Muscle of leg (tissue), 16 donors: ENCODE data around the gene GPX3. TPM values are rescaled to one million over a fixed set of nuclear protein-coding genes. Genes with fewer than 3 reads are reported as not detected.

Experiments used
- DNase-seq: peaks from one replicate; pipeline ENCODE4 v3.0.0; 2013
- H3K27ac ChIP-seq: one replicate; pipeline ENCODE4 v1.5.1; 2013; ENCODE audit warnings: mild to moderate bottlenecking, low read length, control low read depth
- H3K27me3 ChIP-seq: one replicate; pipeline ENCODE4 v1.6.1; 2013; ENCODE audit warnings: low read length; ENCODE audit not compliant: control insufficient read depth, insufficient read depth
- H3K36me3 ChIP-seq: one replicate; pipeline ENCODE4 v1.6.1; 2013; ENCODE audit warnings: low read length; ENCODE audit not compliant: control insufficient read depth, insufficient read depth
- H3K4me1 ChIP-seq: one replicate; pipeline ENCODE4 v1.6.1; 2013; ENCODE audit warnings: low read length; ENCODE audit not compliant: control insufficient read depth, insufficient read depth
- H3K4me3 ChIP-seq: one replicate; pipeline ENCODE4 v1.5.1; 2013; ENCODE audit warnings: low read length, control low read depth
- H3K9me3 ChIP-seq: replicated peaks from 2 replicates; pipeline ENCODE4 v1.6.1; 2013; ENCODE audit warnings: low read depth, low read length; ENCODE audit not compliant: control insufficient read depth
- WGBS: methylation state at CpG from one replicate; pipeline ENCODE4 v1.1.5; 2013; ENCODE audit warnings: missing lambda C conversion rate; ENCODE audit not compliant: insufficient coverage; 5-methylcytosine and 5-hydroxymethylcytosine counted together
- long read RNA-seq, 11 donors: transcript quantifications; one replicate each; lab custom pipeline, GENCODE V29; 2026
- polyA plus RNA-seq, 8 donors: library from polyadenylated mRNA; unstranded; fragments of 120-200 nt; gene quantifications; one replicate each; pipeline versions ENCODE4 v1.2.1 to v1.2.3, GENCODE V29; 2013; ENCODE audit warnings: inconsistent platforms in 1 of 8, low replicate concordance in 1 of 8; ENCODE audit not compliant: insufficient read length in 8 of 8, insufficient read depth in 1 of 8
- total RNA-seq: library from RNA; stranded (reverse); fragments of 120-200 nt; gene quantifications from one replicate; pipeline ENCODE4 v1.2.4, GENCODE V29; 2013

GPX3 gene
- total RNA-seq (41.5 TPM), polyA plus RNA-seq (10 to 100 TPM; 28.8 to 91.7 (median 42.7) TPM)
- long read RNA-seq, donor 1, transcript GPX3-201 (5 exons, 1,636 nt) = major isoform, 23 of 24 reads
- long read RNA-seq, donor 1, partial matches to known transcripts = 0 of 24 reads
- long read RNA-seq, donor 1, other reads (novel, unspliced or antisense) = 0 of 24 reads
- long read RNA-seq, donor 2, partial matches to known transcripts = 0 of 2 reads
- long read RNA-seq, donor 2, other reads (novel, unspliced or antisense) = 0 of 2 reads
- long read RNA-seq, donor 3, transcript GPX3-201 (5 exons, 1,636 nt) = major isoform, 44 of 44 reads
- long read RNA-seq, donor 3, partial matches to known transcripts = 0 of 44 reads
- long read RNA-seq, donor 3, other reads (novel, unspliced or antisense) = 0 of 44 reads
- long read RNA-seq, donor 4, transcript GPX3-201 (5 exons, 1,636 nt) = major isoform, 37 of 43 reads
- long read RNA-seq, donor 4, partial matches to known transcripts = 6 of 43 reads
- long read RNA-seq, donor 4, other reads (novel, unspliced or antisense) = 0 of 43 reads
- long read RNA-seq, donor 5, transcript GPX3-201 (5 exons, 1,636 nt) = major isoform, 30 of 30 reads
- long read RNA-seq, donor 5, partial matches to known transcripts = 0 of 30 reads
- long read RNA-seq, donor 5, other reads (novel, unspliced or antisense) = 0 of 30 reads
- long read RNA-seq, donor 6, transcript GPX3-201 (5 exons, 1,636 nt) = major isoform, 28 of 29 reads
- long read RNA-seq, donor 6, partial matches to known transcripts = 0 of 29 reads
- long read RNA-seq, donor 6, other reads (novel, unspliced or antisense) = 0 of 29 reads
- long read RNA-seq, donor 7, transcript GPX3-201 (5 exons, 1,636 nt) = major isoform, 14 of 15 reads
- long read RNA-seq, donor 7, partial matches to known transcripts = 0 of 15 reads
- long read RNA-seq, donor 7, other reads (novel, unspliced or antisense) = 0 of 15 reads
- long read RNA-seq, donor 8, transcript GPX3-201 (5 exons, 1,636 nt) = major isoform, 11 of 11 reads
- long read RNA-seq, donor 8, partial matches to known transcripts = 0 of 11 reads
- long read RNA-seq, donor 8, other reads (novel, unspliced or antisense) = 0 of 11 reads
- long read RNA-seq, donor 9, transcript GPX3-201 (5 exons, 1,636 nt) = major isoform, 28 of 28 reads
- long read RNA-seq, donor 9, partial matches to known transcripts = 0 of 28 reads
- long read RNA-seq, donor 9, other reads (novel, unspliced or antisense) = 0 of 28 reads
- long read RNA-seq, donor 10, transcript GPX3-201 (5 exons, 1,636 nt) = major isoform, 37 of 37 reads
- long read RNA-seq, donor 10, partial matches to known transcripts = 0 of 37 reads
- long read RNA-seq, donor 10, other reads (novel, unspliced or antisense) = 0 of 37 reads
- long read RNA-seq, donor 11, transcript GPX3-201 (5 exons, 1,636 nt) = major isoform, 29 of 38 reads
- long read RNA-seq, donor 11, partial matches to known transcripts = 9 of 38 reads
- long read RNA-seq, donor 11, other reads (novel, unspliced or antisense) = 0 of 38 reads

GRCh38 chr5:151020304-151021110 lies at the start of gene GPX3:
Gene GPX3, plus strand, starts transcription at chr5:151020591. Its CDS starts 64 bp downstream, at chr5:151020655.
- Histone ChIP-seq H3K27ac (peak within 1 kb of the TSS; percentile 15), H3K27me3 (no peaks in the 10 kb centered on the region), H3K9me3 (no peaks in the 10 kb centered on the region), H3K4me1 (peaks cover 46% of the 10 kb centered on the region), H3K36me3 (peaks cover 15% of the 10 kb centered on the region), H3K4me3 (peak within 1 kb of the TSS; percentile 65)
- 0% methylated on average over 39 of the region's 54 CpGs for WGBS
- peak; percentile 94 for DNase-seq

GRCh38 chr5:150978590-150978989 lies 41.8 kb upstream of the GPX3 start:
- no peak overlapping the region for H3K4me3 ChIP-seq
- DNase-seq = no peak
- no peak overlapping the region for H3K27ac ChIP-seq
- H3K27me3 ChIP-seq = no peaks in the 10 kb centered on the region
- no peaks in the 10 kb centered on the region for H3K9me3 ChIP-seq
- H3K36me3 ChIP-seq = no peaks in the 10 kb centered on the region
- no CpG with 5 or more reads among the region's 3 CpGs for WGBS
- H3K4me1 ChIP-seq = no peaks in the 10 kb centered on the region

- 45% methylated on average over 3 of the region's 3 CpGs for WGBS
- H3K4me1 ChIP-seq = no peaks in the 10 kb centered on the region
- no peak for DNase-seq
- no peak overlapping the region for H3K4me3 ChIP-seq
- H3K27ac ChIP-seq = no peak overlapping the region
- H3K36me3 ChIP-seq = no peaks in the 10 kb centered on the region
- no peaks in the 10 kb centered on the region for H3K9me3 ChIP-seq
- no peaks in the 10 kb centered on the region for H3K27me3 ChIP-seq
Measured at GRCh38 chr5:150987746-150988145, 32.6 kb upstream of the GPX3 start.

- no peak for DNase-seq
- WGBS = 67% methylated on average over 3 of the region's 3 CpGs
- peaks cover 2% of the 10 kb centered on the region for H3K27me3 ChIP-seq
- no peaks in the 10 kb centered on the region for H3K9me3 ChIP-seq
- no peak overlapping the region for H3K4me3 ChIP-seq
- H3K27ac ChIP-seq = no peak overlapping the region
- H3K36me3 ChIP-seq = no peaks in the 10 kb centered on the region
- H3K4me1 ChIP-seq = no peaks in the 10 kb centered on the region
Measured at GRCh38 chr5:150989695-150990094, 30.7 kb upstream of the GPX3 start.

GRCh38 chr5:150992705-150993104 lies 27.7 kb upstream of the GPX3 start:
- 81% methylated on average over 6 of the region's 6 CpGs for WGBS
- DNase-seq = no peak
- H3K36me3 ChIP-seq = no peaks in the 10 kb centered on the region
- H3K27me3 ChIP-seq = peaks cover 2% of the 10 kb centered on the region
- no peak overlapping the region for H3K4me3 ChIP-seq
- no peaks in the 10 kb centered on the region for H3K4me1 ChIP-seq
- no peak overlapping the region for H3K27ac ChIP-seq
- H3K9me3 ChIP-seq = no peaks in the 10 kb centered on the region

- no peaks in the 10 kb centered on the region for H3K4me1 ChIP-seq
- no peaks in the 10 kb centered on the region for H3K9me3 ChIP-seq
- peaks cover 2% of the 10 kb centered on the region for H3K27me3 ChIP-seq
- 100% methylated on average over 1 of the region's 2 CpGs for WGBS
- no peaks in the 10 kb centered on the region for H3K36me3 ChIP-seq
- no peak overlapping the region for H3K4me3 ChIP-seq
- no peak for DNase-seq
- H3K27ac ChIP-seq = no peak overlapping the region
Measured at GRCh38 chr5:150993422-150993821, 27.0 kb upstream of the GPX3 start.

- Histone ChIP-seq H3K4me1 (no peaks in the 10 kb centered on the region), H3K36me3 (no peaks in the 10 kb centered on the region), H3K4me3 (no peak overlapping the region), H3K9me3 (no peaks in the 10 kb centered on the region), H3K27ac (no peak overlapping the region), H3K27me3 (peaks cover 2% of the 10 kb centered on the region)
- no peak for DNase-seq
- no CpG with 5 or more reads among the region's 1 CpG for WGBS
Measured at GRCh38 chr5:150993826-150994412, 26.5 kb upstream of the GPX3 start.

GRCh38 chr5:150999704-151000442 lies 20.5 kb upstream of the GPX3 start:
- peak; percentile 60 for DNase-seq
- Histone ChIP-seq H3K4me3 (no peak overlapping the region), H3K9me3 (no peaks in the 10 kb centered on the region), H3K27me3 (no peaks in the 10 kb centered on the region), H3K4me1 (peaks cover 12% of the 10 kb centered on the region), H3K36me3 (no peaks in the 10 kb centered on the region), H3K27ac (no peak overlapping the region)
- 15% methylated on average over 4 of the region's 7 CpGs for WGBS
